Mucosa of descending colon (tissue), 3 donors: Measurements from ENCODE around the gene SLC43A2. TPM values are rescaled to one million over a fixed set of nuclear protein-coding genes. Genes with fewer than 3 reads are reported as not detected.

Source experiments
- ATAC-seq: fragments of 200-7000 bp; cut with Tn5 transposase; one replicate; pipeline ENCODE4 v1.9.1; 2020; ENCODE audit warnings: mild to moderate bottlenecking, moderate library complexity
- DNase-seq, 3 donors: peaks; one replicate each; pipeline ENCODE4 v3.0.0-alpha.2; 2020
- H3K36me3 ChIP-seq: fragments of 200-600 bp; one replicate; pipeline ENCODE4 v1.8.0; 2021; ENCODE audit warnings: low read depth, mild to moderate bottlenecking
- H3K4me1 ChIP-seq: fragments of 200-600 bp; one replicate; pipeline ENCODE4 v1.8.0; 2021; ENCODE audit warnings: low read depth, mild to moderate bottlenecking
- H3K4me3 ChIP-seq: fragments of 200-600 bp; one replicate; pipeline ENCODE4 v1.8.0; 2021; ENCODE audit warnings: mild to moderate bottlenecking
- H3K9me3 ChIP-seq: fragments of 200-600 bp; one replicate; pipeline ENCODE4 v1.8.0; 2021; ENCODE audit warnings: mild to moderate bottlenecking
- CTCF ChIP-seq: fragments of 200-600 bp; IDR thresholded peaks from one replicate; pipeline ENCODE4 v1.8.0; 2022; ENCODE audit warnings: antibody characterized with exemption, mild to moderate bottlenecking
- intact Hi-C, 2 donors: fragments of 100-400 bp; cut with DNase I in 1 of 2; cut with micrococcal nuclease in 1 of 2; formaldehyde crosslinking; loops; one replicate each; pipeline versions ENCODE4 v1.11.0 to v1.11.1; 2022; cut with DNase I, micrococcal nuclease
- total RNA-seq, 3 donors: library from RNA; stranded (reverse); fragmentation: NEBNext Ultra II Directional in 2 of 3; extraction: Animal tissue kit (Norgen Biotek cat#: 25700) in 2 of 3; gene quantifications; one replicate each; pipeline versions ENCODE4 v1.2.1 to v1.2.4, GENCODE V29; 2021 to 2023
- donor health status: DM: no; HTN: no; CAD: no; lungs with moderate emphysema.
- donor health status: DM: no; HTN: no; CAD: no.
- donor health status: DM: no; HTN: yes; CAD: no.

The SLC43A2 gene
- total RNA-seq, 3 donors from 2014 or later = 12.7 to 30.8 (median 23.7) TPM

GRCh38 chr17:1560101-1560857 lies 68.4 kb downstream of the SLC43A2 start:
- intact Hi-C loops = no loop called here
- H3K4me3 ChIP-seq = no peak overlapping the region

GRCh38 chr17:1559047-1560043 lies 69.3 kb downstream of the SLC43A2 start:
- H3K4me1 ChIP-seq = peaks cover 36% of the 10 kb centered on the region
- no peak overlapping the region for H3K4me3 ChIP-seq
- intact Hi-C loops = no loop called here
- H3K36me3 ChIP-seq = no peaks in the 10 kb centered on the region
- no peaks in the 10 kb centered on the region for H3K9me3 ChIP-seq
- no peak for TF ChIP-seq CTCF
- DNase-seq (peak in 1 of 3 donors; percentile 53), ATAC-seq (no peak)

More at GRCh38 chr17:1560101-1560857, 68.4 kb downstream of the SLC43A2 start:
- Histone ChIP-seq H3K36me3 (no peaks in the 10 kb centered on the region), H3K9me3 (no peaks in the 10 kb centered on the region), H3K4me1 (peaks cover 36% of the 10 kb centered on the region)
- no peak for TF ChIP-seq CTCF
- DNase-seq (peak in 1 of 3 donors; percentile 60), ATAC-seq (peak; percentile 25)

GRCh38 chr17:1558401-1558800 lies 70.2 kb downstream of the SLC43A2 start:
- intact Hi-C loops = no loop called here
- Histone ChIP-seq H3K4me1 (peaks cover 36% of the 10 kb centered on the region), H3K36me3 (no peaks in the 10 kb centered on the region), H3K4me3 (no peak overlapping the region), H3K9me3 (no peaks in the 10 kb centered on the region)
- TF ChIP-seq CTCF = no peak
- DNase-seq (no peak), ATAC-seq (no peak)

- Histone ChIP-seq H3K9me3 (no peaks in the 10 kb centered on the region), H3K36me3 (no peaks in the 10 kb centered on the region), H3K4me1 (peaks cover 32% of the 10 kb centered on the region), H3K4me3 (no peak overlapping the region)
- no peak for TF ChIP-seq CTCF
- DNase-seq (peak in 1 of 3 donors; percentile 73), ATAC-seq (peak; percentile 71)
- intact Hi-C loops = no loop called here
Measured at GRCh38 chr17:1557355-1558095, 71.1 kb downstream of the SLC43A2 start.
